Activated CD4-positive, alpha-beta memory T cell treated with anti-CD3 and anti-CD28 coated beads for 36 hours (primary cell): ENCODE data around the gene VCP. TPM values are rescaled to one million over a fixed set of nuclear protein-coding genes. Genes with fewer than 3 reads are reported as not detected.
"Not testable (repeated sequence)": the region's sequence is repeated elsewhere in the genome, so short reads cannot be mapped to it uniquely, and the experiment has no call there.

Experiments used
- CTCF ChIA-PET: fragments of 350-600 bp; sonication (Branson Sonifier 250); formaldehyde crosslinking; loops from one replicate; lab custom pipeline; 2021; ENCODE audit warnings: antibody characterized with exemption, inconsistent platforms; lab: Charles Lee
- POLR2A ChIA-PET: fragments of 350-600 bp; sonication (Branson Sonifier 250); formaldehyde crosslinking; loops from one replicate; lab custom pipeline; 2021; ENCODE audit warnings: antibody characterized with exemption; lab: Charles Lee
- DNase-seq: peaks from one replicate; pipeline ENCODE4 v3.0.0-alpha.2; 2020
- H3K27ac Mint-ChIP-seq: one replicate; pipeline ENCODE4 v1.8.0; 2021; ENCODE audit warnings: mixed read lengths
- H3K27me3 Mint-ChIP-seq: one replicate; pipeline ENCODE4 v1.8.0; 2021; ENCODE audit warnings: mixed read lengths
- H3K36me3 Mint-ChIP-seq: one replicate; pipeline ENCODE4 v1.8.0; 2021; ENCODE audit warnings: mixed read lengths
- H3K4me1 Mint-ChIP-seq: one replicate; pipeline ENCODE4 v1.8.0; 2021; ENCODE audit warnings: low read depth, mixed read lengths
- H3K4me3 Mint-ChIP-seq: one replicate; pipeline ENCODE4 v1.8.0; 2021; ENCODE audit warnings: mild to moderate bottlenecking, mixed read lengths
- H3K9me3 Mint-ChIP-seq: one replicate; pipeline ENCODE4 v1.8.0; 2021; ENCODE audit warnings: mixed read lengths
- intact Hi-C: fragments of 100-400 bp; cut with micrococcal nuclease; formaldehyde crosslinking; loops from one replicate; pipeline ENCODE4 v1.15.1; 2023
- total RNA-seq, 2 experiments: library from RNA; stranded (reverse); gene quantifications; one replicate each; pipeline ENCODE4 v1.2.3, GENCODE V29; 2021

Gene VCP
- total RNA-seq, 2 experiments from 2014 or later: 283 to 292 TPM

DNA sequence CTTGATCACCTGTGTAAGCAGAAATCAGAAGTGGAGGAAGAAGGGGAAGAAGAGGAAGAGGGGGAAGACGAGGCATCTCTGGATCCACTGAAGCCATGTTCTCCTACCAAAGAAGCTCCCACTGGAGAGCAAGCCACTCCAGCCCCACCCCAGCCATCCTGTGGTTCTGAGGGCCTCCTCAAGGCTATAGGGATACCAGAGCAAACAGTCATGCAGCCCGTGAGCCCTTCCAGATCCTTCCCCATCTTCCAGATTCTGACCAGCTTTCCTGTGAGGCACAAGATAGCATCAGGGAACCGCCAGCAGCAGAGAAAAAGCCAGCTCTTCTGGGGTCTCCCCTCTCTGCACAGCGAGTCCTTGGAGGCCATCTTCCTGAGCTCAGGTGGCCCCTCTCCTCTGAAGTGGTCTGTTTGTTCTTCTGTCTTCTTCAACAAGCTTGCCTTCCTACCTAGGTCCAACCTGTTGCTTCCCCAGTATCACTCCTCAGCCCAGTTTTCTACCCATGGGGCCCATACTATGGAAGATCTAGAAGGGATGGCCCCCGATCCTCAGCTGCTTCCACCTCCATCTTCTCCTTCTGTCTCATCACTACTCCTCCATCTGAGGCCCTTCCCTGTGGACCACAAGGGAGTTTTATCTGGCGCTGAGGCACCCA lies 29.4 kb downstream of the VCP start:
- POLR2A ChIA-PET: interaction anchor here (1.9 kb wide), 1 partner anchor 15 kb away, joined by 5 read pairs; no protein-coding TSS in a partner anchor
- Mint-ChIP-seq H3K9me3 (no peaks in the 10 kb centered on the region), H3K36me3 (peaks cover 9% of the 10 kb centered on the region)

DNA sequence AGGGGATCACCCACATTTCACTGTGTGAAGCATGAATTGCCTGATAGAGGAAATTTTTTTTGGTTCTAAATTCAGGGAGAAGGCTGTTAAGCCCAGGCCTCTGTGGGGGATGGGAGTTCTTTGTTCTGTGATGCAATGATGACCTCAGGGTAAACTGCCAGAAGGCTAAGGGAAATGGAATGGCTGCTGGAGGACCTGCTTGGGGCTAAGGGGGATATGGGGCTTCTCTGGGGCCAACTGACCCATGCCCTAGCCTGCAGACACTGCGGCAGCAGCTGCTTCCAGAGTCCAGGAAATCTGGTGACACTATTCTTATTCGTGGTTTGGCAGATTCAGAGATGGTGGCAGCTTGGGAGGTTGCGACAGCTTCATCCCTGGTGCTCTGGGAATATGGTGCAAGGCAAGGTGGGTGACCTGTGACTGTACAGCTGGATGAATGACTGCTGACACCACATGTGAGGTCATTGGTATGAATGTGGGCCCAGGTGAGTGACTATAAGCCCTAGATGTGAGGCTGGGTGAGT lies 30.3 kb downstream of the VCP start:
- no peak for DNase-seq
- intact Hi-C loops: no loop called here
- Mint-ChIP-seq H3K4me1 (no peaks in the 10 kb centered on the region), H3K36me3 (peaks cover 9% of the 10 kb centered on the region), H3K27me3 (no peaks in the 10 kb centered on the region), H3K9me3 (no peaks in the 10 kb centered on the region), H3K4me3 (no peak overlapping the region), H3K27ac (no peak overlapping the region)
- CTCF ChIA-PET: interaction anchor here (1.5 to 2.5 kb wide), 3 partner anchors 9 to 143 kb away, joined by 8 to 10 read pairs (median 9); no protein-coding TSS in a partner anchor
- POLR2A ChIA-PET: no interaction called here

More for the DNA sequence above, 29.4 kb downstream of the VCP start:
- CTCF ChIA-PET: interaction anchor here (0.8 to 1.5 kb wide), 3 partner anchors 9 to 143 kb away, joined by 3 to 8 read pairs (median 3); no protein-coding TSS in a partner anchor
- Mint-ChIP-seq H3K27ac (no peak overlapping the region), H3K4me1 (no peaks in the 10 kb centered on the region), H3K4me3 (no peak overlapping the region), H3K27me3 (no peaks in the 10 kb centered on the region)
- intact Hi-C loops: no loop called here
- DNase-seq: no peak

- peak; percentile 71 for DNase-seq
- Mint-ChIP-seq H3K4me3 (peak overlapping the region; percentile 36), H3K27ac (peak overlapping the region; percentile 18), H3K27me3 (no peaks in the 10 kb centered on the region), H3K36me3 (peaks cover 5% of the 10 kb centered on the region), H3K9me3 (no peaks in the 10 kb centered on the region), H3K4me1 (peaks cover 9% of the 10 kb centered on the region)
- intact Hi-C loops: no loop called here
- ChIA-PET POLR2A (no interaction called here), CTCF (interaction anchor here (0.6 to 2.1 kb wide), 4 partner anchors 11 to 137 kb away, joined by 3 to 14 read pairs (median 4); no protein-coding TSS in a partner anchor)
These were observed 36.3 kb downstream of the VCP start for GRCh38 chr9:35035851-35036701.

- Mint-ChIP-seq H3K36me3 (peaks cover 7% of the 10 kb centered on the region), H3K4me3 (no peak overlapping the region), H3K9me3 (no peaks in the 10 kb centered on the region), H3K27ac (no peak overlapping the region), H3K27me3 (no peaks in the 10 kb centered on the region), H3K4me1 (peaks cover 10% of the 10 kb centered on the region)
- POLR2A ChIA-PET: no interaction called here
- intact Hi-C loops: no loop called here
- DNase-seq: no peak
- CTCF ChIA-PET: interaction anchor here (0.6 to 0.9 kb wide), 2 partner anchors 134 to 273 kb away, joined by 3 read pairs; no protein-coding TSS in a partner anchor
These were observed 39.3 kb downstream of the VCP start for GRCh38 chr9:35033101-35033500.

GRCh38 chr9:35029852-35030251 lies 42.6 kb downstream of the VCP start:
- no peaks in the 10 kb centered on the region for H3K9me3 Mint-ChIP-seq
- intact Hi-C loops: no loop called here
- peaks cover 3% of the 10 kb centered on the region for H3K36me3 Mint-ChIP-seq
- H3K27ac Mint-ChIP-seq: no peak overlapping the region
- no peaks in the 10 kb centered on the region for H3K27me3 Mint-ChIP-seq
- POLR2A ChIA-PET: no interaction called here
- no peak for DNase-seq
- no peak overlapping the region for H3K4me3 Mint-ChIP-seq
- peaks cover 6% of the 10 kb centered on the region for H3K4me1 Mint-ChIP-seq
- CTCF ChIA-PET: interaction anchor here (1.0 to 1.1 kb wide), 2 partner anchors 35 to 45 kb away, joined by 3 read pairs; no protein-coding TSS in a partner anchor

DNA sequence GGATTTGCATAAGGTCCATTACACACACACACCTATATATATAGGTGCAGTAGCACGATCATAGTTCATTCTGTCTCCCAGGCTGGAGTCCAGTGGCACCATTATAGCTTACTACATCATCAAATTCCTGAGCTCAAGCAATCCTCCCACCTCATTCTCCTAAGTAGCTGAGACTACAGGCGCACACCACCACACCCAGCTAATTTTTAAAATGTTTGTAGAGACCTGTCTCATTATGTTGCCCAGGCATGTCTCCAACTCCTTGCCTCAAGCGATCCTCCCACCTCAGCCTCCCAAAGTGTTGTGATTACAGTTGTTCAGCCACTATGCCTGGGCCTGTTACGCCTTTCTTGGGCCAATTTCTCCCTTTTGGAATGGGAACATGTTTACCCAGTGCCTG lies 43.2 kb downstream of the VCP start:
- H3K36me3 Mint-ChIP-seq: peaks cover 5% of the 10 kb centered on the region
- CTCF ChIA-PET: interaction anchor here (1.1 kb wide), 1 partner anchor 35 kb away, joined by 3 read pairs; no protein-coding TSS in a partner anchor
- H3K27me3 Mint-ChIP-seq: no peaks in the 10 kb centered on the region
- H3K9me3 Mint-ChIP-seq: no peaks in the 10 kb centered on the region
- H3K4me3 Mint-ChIP-seq: no peak overlapping the region
- peaks cover 6% of the 10 kb centered on the region for H3K4me1 Mint-ChIP-seq
- H3K27ac Mint-ChIP-seq: no peak overlapping the region
- DNase-seq: no peak
- POLR2A ChIA-PET: interaction anchor here (1.4 kb wide), 1 partner anchor 15 kb away, joined by 5 read pairs; no protein-coding TSS in a partner anchor
- intact Hi-C loops: no loop called here

DNA sequence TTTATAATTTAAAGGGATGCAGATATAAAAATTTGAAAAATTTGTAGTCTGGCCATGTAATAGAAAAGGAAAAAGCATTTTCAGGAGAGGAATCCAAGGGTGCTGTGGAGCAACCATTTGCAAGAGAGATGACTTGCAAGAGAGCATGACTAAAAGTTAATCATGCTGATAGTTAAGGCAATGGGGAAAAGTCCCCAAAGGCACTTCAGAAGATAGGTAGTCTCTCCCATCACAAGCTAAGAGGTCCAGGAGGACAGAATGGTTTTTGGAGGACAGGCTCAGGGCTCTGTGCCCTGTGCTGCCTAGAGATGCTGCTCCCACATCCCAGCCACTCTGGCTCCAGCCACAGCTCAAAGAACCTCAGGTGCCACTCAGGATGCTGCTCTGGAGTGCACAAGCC lies 44.1 kb downstream of the VCP start:
- intact Hi-C loops: no loop called here

DNA sequence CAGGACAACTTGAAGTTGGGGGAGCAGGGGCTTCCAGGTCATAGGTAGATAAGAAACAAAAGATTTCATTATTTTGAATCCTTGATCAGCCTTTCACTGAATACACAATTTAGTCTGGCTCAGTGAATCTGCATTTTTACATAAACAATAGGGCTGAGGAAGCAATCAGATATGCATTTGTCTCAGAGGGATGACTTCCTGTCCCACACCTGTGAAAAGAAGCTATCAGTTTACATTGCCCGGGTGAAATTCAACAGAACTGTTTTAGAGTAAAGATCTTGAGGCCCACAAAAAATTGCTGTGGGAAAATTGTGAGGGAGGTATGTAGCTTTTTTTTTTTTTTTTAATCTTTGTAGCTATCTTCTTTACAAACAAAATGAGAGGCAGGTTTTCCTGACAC lies 44.6 kb downstream of the VCP start:
- no peak for DNase-seq
- POLR2A ChIA-PET: interaction anchor here (1.4 to 1.6 kb wide), 2 partner anchors 16 to 44 kb away, joined by 5 read pairs; partner anchors contain the start of gene VCP
- CTCF ChIA-PET: interaction anchor here (2.4 kb wide), 1 partner anchor 128 kb away, joined by 8 read pairs; no protein-coding TSS in a partner anchor
- peaks cover 10% of the 10 kb centered on the region for H3K4me1 Mint-ChIP-seq
- intact Hi-C loops: no loop called here
- H3K27me3 Mint-ChIP-seq: no peaks in the 10 kb centered on the region
- H3K27ac Mint-ChIP-seq: no peak overlapping the region
- H3K9me3 Mint-ChIP-seq: no peaks in the 10 kb centered on the region
- peaks cover 12% of the 10 kb centered on the region for H3K36me3 Mint-ChIP-seq
- no peak overlapping the region for H3K4me3 Mint-ChIP-seq

More for the DNA sequence above, 44.1 kb downstream of the VCP start:
- CTCF ChIA-PET: interaction anchor here (2.4 kb wide), 1 partner anchor 129 kb away, joined by 8 read pairs; no protein-coding TSS in a partner anchor
- POLR2A ChIA-PET: interaction anchor here (1.4 to 1.6 kb wide), 2 partner anchors 16 to 43 kb away, joined by 5 read pairs; partner anchors contain the start of gene VCP
- H3K36me3 Mint-ChIP-seq: peaks cover 12% of the 10 kb centered on the region
- no peaks in the 10 kb centered on the region for H3K27me3 Mint-ChIP-seq
- no peak overlapping the region for H3K27ac Mint-ChIP-seq
- DNase-seq: no peak
- no peaks in the 10 kb centered on the region for H3K9me3 Mint-ChIP-seq
- peaks cover 9% of the 10 kb centered on the region for H3K4me1 Mint-ChIP-seq
- no peak overlapping the region for H3K4me3 Mint-ChIP-seq

- Mint-ChIP-seq H3K4me1 (peaks cover 10% of the 10 kb centered on the region), H3K36me3 (peaks cover 15% of the 10 kb centered on the region), H3K9me3 (no peaks in the 10 kb centered on the region), H3K27ac (no peak overlapping the region), H3K27me3 (no peaks in the 10 kb centered on the region), H3K4me3 (no peak overlapping the region)
- POLR2A ChIA-PET: interaction anchor here (1.6 kb wide), 1 partner anchor 44 kb away, joined by 5 read pairs; the partner anchor contains the start of gene VCP
- intact Hi-C loops: no loop called here
- no peak for DNase-seq
- CTCF ChIA-PET: interaction anchor here (1.2 to 2.4 kb wide), 3 partner anchors 24 to 325 kb away, joined by 3 to 8 read pairs (median 4); no protein-coding TSS in a partner anchor
These were observed 45.1 kb downstream of the VCP start for GRCh38 chr9:35027374-35027773.

DNA sequence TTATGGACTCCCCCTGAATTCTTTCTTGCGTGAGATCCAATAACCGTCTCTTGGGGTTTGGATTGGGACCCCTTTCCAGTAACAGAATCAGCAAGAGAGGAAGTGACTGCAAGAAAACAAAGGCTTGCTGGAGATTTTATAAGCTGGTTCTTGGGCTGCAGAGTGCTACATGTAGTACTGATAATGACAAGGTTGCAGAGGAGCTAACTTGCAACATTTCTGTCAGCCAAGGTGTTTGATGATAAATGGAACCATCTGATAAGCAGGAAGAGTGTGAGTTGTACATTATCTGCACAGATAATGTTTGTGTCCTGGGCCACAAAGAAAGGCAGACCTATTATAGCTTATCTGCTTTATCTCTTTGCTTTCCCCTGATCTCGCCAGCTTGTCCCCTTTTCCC lies 45.8 kb downstream of the VCP start:
- peaks cover 10% of the 10 kb centered on the region for H3K4me1 Mint-ChIP-seq
- H3K27me3 Mint-ChIP-seq: no peaks in the 10 kb centered on the region
- no peak overlapping the region for H3K27ac Mint-ChIP-seq
- no peak for DNase-seq
- POLR2A ChIA-PET: no interaction called here
- intact Hi-C loops: no loop called here
- no peaks in the 10 kb centered on the region for H3K9me3 Mint-ChIP-seq
- H3K36me3 Mint-ChIP-seq: peaks cover 19% of the 10 kb centered on the region
- CTCF ChIA-PET: interaction anchor here (0.7 to 2.4 kb wide), 4 partner anchors 25 to 788 kb away, joined by 3 to 8 read pairs (median 4); partner anchors contain the start of gene HINT2
- H3K4me3 Mint-ChIP-seq: no peak overlapping the region

GRCh38 chr9:35023443-35023842 lies 49.0 kb downstream of the VCP start:
- peaks cover 24% of the 10 kb centered on the region for H3K36me3 Mint-ChIP-seq
- DNase-seq, H3K27me3 Mint-ChIP-seq, H3K4me3 Mint-ChIP-seq, POLR2A ChIA-PET, H3K4me1 Mint-ChIP-seq, H3K9me3 Mint-ChIP-seq, H3K27ac Mint-ChIP-seq, intact Hi-C loops: not testable (repeated sequence)
- CTCF ChIA-PET: interaction anchor here (0.6 kb wide), 1 partner anchor 754 kb away, joined by 3 read pairs; no protein-coding TSS in a partner anchor
